Cardiac muscle cell (in vitro differentiated cells and primary cell): ENCODE results near the gene C3orf62. TPM values are rescaled to one million over a fixed set of nuclear protein-coding genes. Genes with fewer than 3 reads are reported as not detected.

Source experiments
- DNase-seq, 2 donors: peaks; one replicate each; pipeline versions ENCODE4 v3.0.0 to v3.0.0-alpha.2; 2010 to 2017; ENCODE audit warnings: low read depth in 1 of 2, low spot score in 1 of 2
- H3K27ac ChIP-seq: fragments of 200-600 bp; sonication (generic); 2 replicates; pipeline ENCODE4 v1.5.1; 2016
- H3K27me3 ChIP-seq: fragments of 200-600 bp; sonication (generic); 2 replicates; pipeline ENCODE4 v1.6.0; 2016; ENCODE audit warnings: control low read depth
- H3K36me3 ChIP-seq: fragments of 200-600 bp; sonication (generic); 2 replicates; pipeline ENCODE4 v1.5.1; 2016; ENCODE audit warnings: control low read depth
- H3K4me1 ChIP-seq: fragments of 200-600 bp; sonication (generic); 2 replicates; pipeline ENCODE4 v1.8.1; 2017; ENCODE audit warnings: low read depth, mild to moderate bottlenecking, mixed run types
- H3K4me3 ChIP-seq: fragments of 200-600 bp; sonication (generic); 2 replicates; pipeline ENCODE4 v1.5.1; 2016; ENCODE audit warnings: mild to moderate bottlenecking
- H3K9me3 ChIP-seq: fragments of 200-600 bp; sonication (generic); 2 replicates; pipeline ENCODE4 v1.5.1; 2017; ENCODE audit warnings: low read depth, mild to moderate bottlenecking, control low read depth
- polyA plus RNA-seq: library from polyadenylated mRNA; unstranded; fragments of >200 nt; fragmentation: Nextera tagmentation; extraction: Ambion mirVana; gene quantifications from 2 replicates; pipeline ENCODE4 v1.2.1, GENCODE V29; 2016
- total RNA-seq: library from RNA; depleted of rRNA; stranded (reverse); fragments of >200 nt; gene quantifications from 2 replicates; pipeline ENCODE4 v1.2.3, GENCODE V29; 2016
- TF ChIP-seq, protein P1 (sequence below): IDR thresholded peaks from 2 replicates; pipeline ENCODE4 v1.5.1; 2012; ENCODE audit warnings: low read depth, mild to moderate bottlenecking, low read length

C3orf62 gene
- total and polyA plus RNA-seq, 2 experiments from 2014 or later = 4.1 to 5.3 TPM

- TF ChIP-seq, protein P1, sequence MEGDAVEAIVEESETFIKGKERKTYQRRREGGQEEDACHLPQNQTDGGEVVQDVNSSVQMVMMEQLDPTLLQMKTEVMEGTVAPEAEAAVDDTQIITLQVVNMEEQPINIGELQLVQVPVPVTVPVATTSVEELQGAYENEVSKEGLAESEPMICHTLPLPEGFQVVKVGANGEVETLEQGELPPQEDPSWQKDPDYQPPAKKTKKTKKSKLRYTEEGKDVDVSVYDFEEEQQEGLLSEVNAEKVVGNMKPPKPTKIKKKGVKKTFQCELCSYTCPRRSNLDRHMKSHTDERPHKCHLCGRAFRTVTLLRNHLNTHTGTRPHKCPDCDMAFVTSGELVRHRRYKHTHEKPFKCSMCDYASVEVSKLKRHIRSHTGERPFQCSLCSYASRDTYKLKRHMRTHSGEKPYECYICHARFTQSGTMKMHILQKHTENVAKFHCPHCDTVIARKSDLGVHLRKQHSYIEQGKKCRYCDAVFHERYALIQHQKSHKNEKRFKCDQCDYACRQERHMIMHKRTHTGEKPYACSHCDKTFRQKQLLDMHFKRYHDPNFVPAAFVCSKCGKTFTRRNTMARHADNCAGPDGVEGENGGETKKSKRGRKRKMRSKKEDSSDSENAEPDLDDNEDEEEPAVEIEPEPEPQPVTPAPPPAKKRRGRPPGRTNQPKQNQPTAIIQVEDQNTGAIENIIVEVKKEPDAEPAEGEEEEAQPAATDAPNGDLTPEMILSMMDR = no peak
- Histone ChIP-seq H3K27me3 (no peaks in the 10 kb centered on the region), H3K27ac (no peak overlapping the region), H3K9me3 (no peaks in the 10 kb centered on the region), H3K4me3 (no peak overlapping the region), H3K36me3 (no peaks in the 10 kb centered on the region), H3K4me1 (no peaks in the 10 kb centered on the region)
- DNase-seq = no peak
Measured at GRCh38 chr3:49257187-49257586, 19.8 kb downstream of the C3orf62 start.

DNA sequence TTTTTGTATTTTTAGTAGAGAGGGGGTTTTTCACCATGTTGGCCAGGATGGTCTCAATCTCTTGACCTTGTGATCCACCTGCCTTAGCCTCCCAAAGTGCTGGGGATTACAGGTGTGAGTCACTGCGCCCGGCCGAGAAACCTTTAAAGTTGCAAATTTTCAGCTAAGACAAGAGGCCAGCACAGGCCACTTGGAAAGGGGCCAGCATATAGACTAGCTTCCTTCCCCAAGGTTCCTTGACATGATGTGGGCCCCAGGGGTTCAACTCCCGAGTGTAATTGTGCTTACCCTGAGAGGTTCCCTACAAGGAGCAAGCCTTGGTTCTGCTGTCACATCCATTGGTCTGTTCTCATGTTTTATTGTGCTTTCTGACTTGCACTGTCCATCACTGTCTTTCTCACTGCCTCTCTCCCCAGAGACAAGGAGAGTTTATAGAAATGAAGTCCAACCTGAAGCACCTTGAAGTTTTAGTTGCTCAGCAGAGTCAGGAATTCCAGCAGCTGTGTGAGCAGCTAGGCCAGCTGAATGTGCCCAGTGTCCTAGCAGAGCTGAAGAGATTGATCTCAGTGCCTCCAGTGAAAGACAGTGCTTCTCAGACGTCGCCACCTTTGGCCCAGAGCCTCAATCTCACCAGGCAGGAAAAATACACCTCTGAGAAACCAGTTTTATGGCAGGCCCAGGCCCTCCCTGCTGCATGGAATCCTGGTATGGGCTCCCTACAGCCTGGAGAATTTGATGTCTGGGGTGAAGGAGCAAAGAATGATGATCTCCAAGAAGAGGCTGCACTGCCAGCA lies 21.1 kb downstream of the C3orf62 start:
- Histone ChIP-seq H3K4me3 (no peak overlapping the region), H3K4me1 (no peaks in the 10 kb centered on the region), H3K27ac (no peak overlapping the region), H3K27me3 (no peaks in the 10 kb centered on the region), H3K9me3 (no peaks in the 10 kb centered on the region), H3K36me3 (no peaks in the 10 kb centered on the region)
- TF ChIP-seq, protein P1 = no peak
- DNase-seq = no peak

DNA sequence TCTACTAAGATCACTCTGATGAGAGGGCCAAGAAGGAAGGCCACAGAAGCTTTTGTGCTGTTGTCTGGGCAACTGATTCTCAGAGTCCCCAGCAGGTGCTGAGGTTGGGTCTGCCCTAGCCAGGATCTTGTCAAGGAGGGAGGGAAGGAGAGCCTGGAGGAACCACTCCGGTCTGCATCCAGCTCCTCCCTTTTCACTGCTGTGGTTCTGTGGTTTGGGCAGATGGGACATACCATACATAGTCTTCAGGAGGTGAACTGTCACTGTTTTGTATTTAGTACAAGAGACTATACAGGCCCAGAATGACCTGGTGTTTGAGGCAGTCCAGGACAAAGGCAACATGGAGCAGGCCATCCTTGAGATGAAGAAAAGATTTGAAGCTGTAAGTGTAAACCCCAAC lies 21.9 kb downstream of the C3orf62 start:
- Histone ChIP-seq H3K27me3 (no peaks in the 10 kb centered on the region), H3K4me3 (no peak overlapping the region), H3K36me3 (no peaks in the 10 kb centered on the region), H3K9me3 (no peaks in the 10 kb centered on the region), H3K4me1 (no peaks in the 10 kb centered on the region), H3K27ac (no peak overlapping the region)
- TF ChIP-seq, protein P1 = no peak
- DNase-seq = peak in 1 of 2 donors; percentile 15

- Histone ChIP-seq H3K9me3 (no peaks in the 10 kb centered on the region), H3K4me3 (no peak overlapping the region), H3K4me1 (no peaks in the 10 kb centered on the region), H3K27me3 (no peaks in the 10 kb centered on the region), H3K27ac (no peak overlapping the region), H3K36me3 (no peaks in the 10 kb centered on the region)
- TF ChIP-seq, protein P1 = no peak
- no peak for DNase-seq
Measured at GRCh38 chr3:49253512-49253911, 23.5 kb downstream of the C3orf62 start.

DNA sequence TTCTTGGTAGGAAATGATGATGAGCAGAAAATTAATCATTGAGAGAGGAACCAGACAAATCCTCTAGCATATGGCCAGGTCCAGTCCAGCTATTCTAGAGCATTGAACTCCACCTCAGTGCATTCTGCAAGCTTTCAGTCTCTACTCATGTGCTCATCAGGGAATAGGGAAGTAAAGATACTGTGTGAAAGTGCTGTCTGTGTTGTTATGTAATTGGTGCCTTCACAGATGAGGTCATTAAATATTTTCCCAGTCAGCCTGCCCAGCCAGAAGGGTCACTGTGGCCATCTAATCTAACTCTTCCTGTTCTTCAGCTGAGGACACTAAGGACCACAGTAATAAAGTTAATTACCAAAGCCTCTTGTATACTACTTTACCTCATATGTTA lies 28.2 kb downstream of the C3orf62 start:
- H3K4me3 ChIP-seq = no peak overlapping the region
- no peaks in the 10 kb centered on the region for H3K9me3 ChIP-seq
- H3K27ac ChIP-seq = no peak overlapping the region
- DNase-seq = peak in 1 of 2 donors; percentile 36
- no peaks in the 10 kb centered on the region for H3K36me3 ChIP-seq
- no peaks in the 10 kb centered on the region for H3K4me1 ChIP-seq
- no peaks in the 10 kb centered on the region for H3K27me3 ChIP-seq
- TF ChIP-seq, protein P1 = no peak
